GM23338 (cell line): ENCODE measurements around the gene MEIOB.
A peak's percentile ranks its signal among the peaks of the same experiment; 100 is the strongest.

Source experiments
- CREB1 ChIP-seq: fragments of 250-450 bp; sonication (Bioruptor Pico); IDR thresholded peaks from 2 replicates; pipeline ENCODE4 v1.5.0; 2020; ENCODE audit warnings: low read depth, mild to moderate bottlenecking, moderate library complexity
- ETS1 ChIP-seq: IDR thresholded peaks from 2 replicates; pipeline ENCODE4 v1.6.1; 2016; ENCODE audit warnings: antibody characterized with exemption
- EZH2 ChIP-seq: fragments of 200-600 bp; sonication (generic); IDR thresholded peaks from one replicate; pipeline ENCODE4 v1.8.0; 2017; ENCODE audit warnings: antibody characterized with exemption, mild to moderate bottlenecking, low read depth; ENCODE audit not compliant: unreplicated experiment
- EZH2phosphoT487 ChIP-seq: fragments of 200-600 bp; sonication (generic); IDR thresholded peaks from one replicate; pipeline ENCODE4 v1.8.1; 2018; ENCODE audit warnings: antibody characterized with exemption; ENCODE audit not compliant: unreplicated experiment
- JUNB ChIP-seq: IDR thresholded peaks from one replicate; pipeline ENCODE4 v1.6.1; 2016; ENCODE audit warnings: antibody characterized with exemption; ENCODE audit not compliant: unreplicated experiment
- NANOG ChIP-seq: IDR thresholded peaks from 2 replicates; pipeline ENCODE4 v1.6.1; 2016; ENCODE audit warnings: antibody characterized with exemption, borderline replicate concordance
- REST ChIP-seq: IDR thresholded peaks from one replicate; pipeline ENCODE4 v1.6.1; 2018; ENCODE audit warnings: antibody characterized with exemption; ENCODE audit not compliant: unreplicated experiment
- STAT1 ChIP-seq: IDR thresholded peaks from one replicate; pipeline ENCODE4 v1.6.1; 2016; ENCODE audit warnings: antibody characterized with exemption; ENCODE audit not compliant: unreplicated experiment
- TF ChIP-seq, protein P1 (sequence below), 2 experiments: fragments of 200-600 bp in 1 of 2; sonication (generic) in 1 of 2; conservative IDR thresholded peaks; 2 replicates each; pipeline versions ENCODE4 v1.5.1 to v1.6.1; 2016 to 2017; ENCODE audit warnings: antibody characterized with exemption in 2 of 2, low read depth in 2 of 2, mild to moderate bottlenecking in 2 of 2, moderate library complexity in 1 of 2

- no peak for TF ChIP-seq REST
- TF ChIP-seq EZH2phosphoT487: no peak
- TF ChIP-seq CREB1 (CRISPR knock-in tag): no peak
- no peak for TF ChIP-seq JUNB
- TF ChIP-seq STAT1: no peak
- TF ChIP-seq, protein P1, sequence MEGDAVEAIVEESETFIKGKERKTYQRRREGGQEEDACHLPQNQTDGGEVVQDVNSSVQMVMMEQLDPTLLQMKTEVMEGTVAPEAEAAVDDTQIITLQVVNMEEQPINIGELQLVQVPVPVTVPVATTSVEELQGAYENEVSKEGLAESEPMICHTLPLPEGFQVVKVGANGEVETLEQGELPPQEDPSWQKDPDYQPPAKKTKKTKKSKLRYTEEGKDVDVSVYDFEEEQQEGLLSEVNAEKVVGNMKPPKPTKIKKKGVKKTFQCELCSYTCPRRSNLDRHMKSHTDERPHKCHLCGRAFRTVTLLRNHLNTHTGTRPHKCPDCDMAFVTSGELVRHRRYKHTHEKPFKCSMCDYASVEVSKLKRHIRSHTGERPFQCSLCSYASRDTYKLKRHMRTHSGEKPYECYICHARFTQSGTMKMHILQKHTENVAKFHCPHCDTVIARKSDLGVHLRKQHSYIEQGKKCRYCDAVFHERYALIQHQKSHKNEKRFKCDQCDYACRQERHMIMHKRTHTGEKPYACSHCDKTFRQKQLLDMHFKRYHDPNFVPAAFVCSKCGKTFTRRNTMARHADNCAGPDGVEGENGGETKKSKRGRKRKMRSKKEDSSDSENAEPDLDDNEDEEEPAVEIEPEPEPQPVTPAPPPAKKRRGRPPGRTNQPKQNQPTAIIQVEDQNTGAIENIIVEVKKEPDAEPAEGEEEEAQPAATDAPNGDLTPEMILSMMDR (conservative IDR thresholded peaks at IDR 0.05; ENCODE audit: low read depth in 2 of 2): peak in 1 of 2 experiments; percentile 59
- no peak for TF ChIP-seq NANOG
- no peak for TF ChIP-seq EZH2
- no peak for TF ChIP-seq ETS1
These were observed 8.1 kb downstream of the MEIOB start for GRCh38 chr16:1863681-1864460.
